CD4-positive, alpha-beta T cell treated with Interleukin-21 for 1 hour (primary cell): Measurements from ENCODE around the gene DENND4C.

Experiments
- DNase-seq: peaks from one replicate; pipeline ENCODE4 v3.0.0-alpha.2; 2020

DENND4C gene

GRCh38 chr9:19270421-19270949 is 40.0 kb downstream of the DENND4C start:
- no peak for DNase-seq

- DNase-seq = no peak
Observed at GRCh38 chr9:19271081-19271480, 40.6 kb downstream of the DENND4C start.

- DNase-seq = no peak
Observed at GRCh38 chr9:19281801-19282200, 51.3 kb downstream of the DENND4C start.

- DNase-seq = no peak
Observed at GRCh38 chr9:19283072-19283710, 52.7 kb downstream of the DENND4C start.

- no peak for DNase-seq
Observed at GRCh38 chr9:19284729-19285128, 54.2 kb downstream of the DENND4C start.

GRCh38 chr9:19286634-19287188 is 56.2 kb downstream of the DENND4C start:
- DNase-seq = no peak

- no peak for DNase-seq
Observed at GRCh38 chr9:19288081-19288480, 57.6 kb downstream of the DENND4C start.

- DNase-seq = no peak
Observed at GRCh38 chr9:19290103-19290502, 59.6 kb downstream of the DENND4C start.

- DNase-seq = no peak
Observed at GRCh38 chr9:19294219-19294618, 63.7 kb downstream of the DENND4C start.

GRCh38 chr9:19298436-19299000 is 68.0 kb downstream of the DENND4C start:
- no peak for DNase-seq

GRCh38 chr9:19303216-19303615 is 72.7 kb downstream of the DENND4C start:
- DNase-seq = no peak

GRCh38 chr9:19306568-19306967 is 76.1 kb downstream of the DENND4C start:
- no peak for DNase-seq

- no peak for DNase-seq
Observed at GRCh38 chr9:19310246-19310645, 79.8 kb downstream of the DENND4C start.

GRCh38 chr9:19313573-19313972 is 83.1 kb downstream of the DENND4C start:
- DNase-seq = no peak

GRCh38 chr9:19320495-19320894 is 90.0 kb downstream of the DENND4C start:
- DNase-seq = no peak

- no peak for DNase-seq
Observed at GRCh38 chr9:19331877-19332276, 101.4 kb downstream of the DENND4C start.

- DNase-seq = no peak
Observed at GRCh38 chr9:19336166-19336565, 105.7 kb downstream of the DENND4C start.

- DNase-seq = no peak
Observed at GRCh38 chr9:19342947-19343346, 112.5 kb downstream of the DENND4C start.

GRCh38 chr9:19358701-19359100 is 128.2 kb downstream of the DENND4C start:
- no peak for DNase-seq

GRCh38 chr9:19369107-19369506 is 138.6 kb downstream of the DENND4C start:
- no peak for DNase-seq

GRCh38 chr9:19371942-19372341 is 141.4 kb downstream of the DENND4C start:
- no peak for DNase-seq

- no peak for DNase-seq
Observed at GRCh38 chr9:19372567-19372966, 142.1 kb downstream of the DENND4C start.

GRCh38 chr9:19373527-19373926 is 143.0 kb downstream of the DENND4C start:
- DNase-seq = no peak

- no peak for DNase-seq
Observed at GRCh38 chr9:19375538-19375937, 145.0 kb downstream of the DENND4C start.

GRCh38 chr9:19376931-19377330 is 146.4 kb downstream of the DENND4C start:
- no peak for DNase-seq
